IMR-90 (cell line): ENCODE data around the gene DDX4. TPM values are rescaled to one million over a fixed set of nuclear protein-coding genes. Genes with fewer than 3 reads are reported as not detected.
A peak's percentile ranks its signal among the peaks of the same experiment; 100 is the strongest.
"Not testable (repeated sequence)": the region's sequence is repeated elsewhere in the genome, so short reads cannot be mapped to it uniquely, and the experiment has no call there.

Source experiments
- ATAC-seq: fragments of 200-7000 bp; cut with Tn5 transposase; 2 replicates; pipeline ENCODE4 v1.9.1; 2020; ENCODE audit warnings: low read depth, mild to moderate bottlenecking, moderate library complexity
- BruUV-seq: library from RNA; stranded (reverse); fragments of 400-500 nt; replicated peaks from 2 replicates; lab custom pipeline; 2021; lab: Mats Ljungman, UMichigan
- CTCF ChIA-PET: fragments of 300-600 bp; formaldehyde crosslinking; extraction: SDS; loops from one replicate; lab custom pipeline; 2021; ENCODE audit warnings: antibody characterized with exemption; lab: Yijun Ruan, JAX
- POLR2A ChIA-PET: fragments of 300-600 bp; sonication (Branson Sonifier 250); formaldehyde crosslinking; loops from one replicate; lab custom pipeline; 2022; ENCODE audit warnings: antibody characterized with exemption; ENCODE audit not compliant: unreplicated experiment; lab: Charles Lee
- DNase-seq: peaks from one replicate; pipeline ENCODE4 v3.0.0; 2013
- H2AFZ ChIP-seq: replicated peaks from 2 replicates; pipeline ENCODE3; 2013; ENCODE audit warnings: low read length, mild to moderate bottlenecking; ENCODE audit not compliant: poor library complexity
- H2AK5ac ChIP-seq: 2 replicates; pipeline ENCODE4 v1.6.1; 2013; ENCODE audit warnings: low read depth, low read length, inconsistent platforms
- H2AK9ac ChIP-seq: replicated peaks from 2 replicates; pipeline ENCODE3; 2013; ENCODE audit warnings: mild to moderate bottlenecking, low read depth, low read length, moderate library complexity; ENCODE audit not compliant: poor library complexity
- H2BK120ac ChIP-seq: 2 replicates; pipeline ENCODE4 v1.6.1; 2013; ENCODE audit warnings: low read depth, low read length, inconsistent platforms
- H2BK15ac ChIP-seq: 3 replicates; pipeline ENCODE4 v1.6.1; 2013; ENCODE audit warnings: low read depth, low read length, inconsistent platforms
- H2BK20ac ChIP-seq: 2 replicates; pipeline ENCODE4 v1.6.1; 2013; ENCODE audit warnings: low read depth, mild to moderate bottlenecking, inconsistent platforms, low read length, moderate library complexity
- H2BK5ac ChIP-seq: 2 replicates; pipeline ENCODE4 v1.6.1; 2013; ENCODE audit warnings: mild to moderate bottlenecking, low read depth, low read length, inconsistent platforms; ENCODE audit not compliant: poor library complexity, severe bottlenecking
- H3K14ac ChIP-seq: replicated peaks from 2 replicates; pipeline ENCODE4 v1.6.1; 2013; ENCODE audit warnings: low read depth, low read length, inconsistent platforms
- H3K18ac ChIP-seq: 2 replicates; pipeline ENCODE4 v1.6.1; 2013; ENCODE audit warnings: low read depth, low read length, control low read depth
- H3K23ac ChIP-seq: 2 replicates; pipeline ENCODE4 v1.6.1; 2013; ENCODE audit warnings: low read depth, low read length, inconsistent platforms
- H3K27ac ChIP-seq: 2 replicates; pipeline ENCODE4 v1.5.1; 2013; ENCODE audit warnings: mild to moderate bottlenecking, control low read depth, low read length; ENCODE audit not compliant: insufficient read depth
- H3K27me3 ChIP-seq: 2 replicates; pipeline ENCODE4 v1.6.1; 2013; ENCODE audit warnings: low read length; ENCODE audit not compliant: control insufficient read depth, insufficient read depth
- H3K36me3 ChIP-seq: 2 replicates; pipeline ENCODE4 v1.6.1; 2013; ENCODE audit warnings: low read length, mixed read lengths; ENCODE audit not compliant: control insufficient read depth, insufficient read depth
- H3K4ac ChIP-seq: 2 replicates; pipeline ENCODE4 v1.6.1; 2013; ENCODE audit warnings: low read depth, low read length, inconsistent platforms
- H3K4me1 ChIP-seq: 2 replicates; pipeline ENCODE4 v1.6.1; 2013; ENCODE audit warnings: low read length, mixed read lengths; ENCODE audit not compliant: control insufficient read depth, insufficient read depth
- H3K4me2 ChIP-seq: 2 replicates; pipeline ENCODE4 v1.6.1; 2013; ENCODE audit warnings: low read depth, mild to moderate bottlenecking, control low read depth, low read length, moderate library complexity
- H3K4me3 ChIP-seq: 2 replicates; pipeline ENCODE4 v1.5.1; 2013; ENCODE audit warnings: low read depth, mild to moderate bottlenecking, control low read depth, low read length, moderate library complexity; ENCODE audit not compliant: insufficient read depth
- H3K56ac ChIP-seq: 2 replicates; pipeline ENCODE4 v1.6.1; 2013; ENCODE audit warnings: low read length, inconsistent platforms; ENCODE audit not compliant: insufficient read depth; ENCODE audit errors: extremely low read depth
- H3K79me1 ChIP-seq, 2 experiments: 2 replicates each; pipeline ENCODE4 v1.6.1; 2013; ENCODE audit warnings: low read length in 2 of 2, inconsistent platforms in 1 of 2, low read depth in 1 of 2
- H3K9ac ChIP-seq: 2 replicates; pipeline ENCODE4 v1.6.1; 2013; ENCODE audit warnings: low read depth, low read length, control low read depth
- H3K9me1 ChIP-seq: 2 replicates; pipeline ENCODE4 v1.6.1; 2013; ENCODE audit warnings: low read length, inconsistent platforms; ENCODE audit not compliant: insufficient read depth
- H3K9me3 ChIP-seq: 2 replicates; pipeline ENCODE4 v1.6.1; 2013; ENCODE audit warnings: low read length; ENCODE audit not compliant: control insufficient read depth, insufficient read depth
- H4K20me1 ChIP-seq: 2 replicates; pipeline ENCODE4 v1.6.1; 2013; ENCODE audit warnings: low read length, inconsistent platforms; ENCODE audit not compliant: insufficient read depth
- H4K5ac ChIP-seq: 2 replicates; pipeline ENCODE4 v1.6.1; 2013; ENCODE audit warnings: mild to moderate bottlenecking, low read depth, low read length, control low read depth
- H4K8ac ChIP-seq, 2 experiments: 2 replicates each; pipeline ENCODE4 v1.6.1; 2013; ENCODE audit warnings: low read depth in 2 of 2, low read length in 2 of 2, control low read depth in 1 of 2, inconsistent platforms in 1 of 2
- H4K91ac ChIP-seq: 2 replicates; pipeline ENCODE4 v1.6.1; 2013; ENCODE audit warnings: low read depth, low read length, inconsistent platforms; ENCODE audit not compliant: insufficient read depth
- SMC3 ChIP-seq: fragments of 150-350 bp; IDR thresholded peaks from 2 replicates; pipeline ENCODE4 v1.6.1; 2016; ENCODE audit warnings: low read depth, mild to moderate bottlenecking, antibody characterized with exemption, low read length, moderate library complexity
- WGBS, 2 experiments: methylation state at CpG; one replicate each; pipeline versions ENCODE4 v1.1.5 to v1.1.7; 2013; ENCODE audit warnings: missing lambda C conversion rate in 2 of 2; ENCODE audit not compliant: insufficient read length in 1 of 2; ENCODE audit errors: extremely low coverage in 2 of 2; 5-methylcytosine and 5-hydroxymethylcytosine counted together
- dilution Hi-C: fragments of 300-500 bp; cut with HindIII; formaldehyde crosslinking; loops from one replicate; pipeline ENCODE4 v1.14.3; 2018; ENCODE audit warnings: low sequenced_read_pairs; ENCODE audit not compliant: unreplicated experiment
- in situ Hi-C: fragments of 300-500 bp; cut with MboI; formaldehyde crosslinking; loops from 3 replicates; pipeline ENCODE4 v1.14.3; 2019; ENCODE audit warnings: low sequenced_read_pairs, inconsistent platforms, mixed read lengths
- intact Hi-C: fragments of 100-400 bp; cut with micrococcal nuclease; formaldehyde crosslinking; loops from 2 replicates; pipeline ENCODE4 v1.10.0; 2022
- polyA plus RNA-seq, 3 experiments: library from polyadenylated mRNA; depleted of rRNA; stranded (reverse); fragments of >200 nt; gene quantifications; 2 replicates each; pipeline ENCODE4 v1.2.3, GENCODE V29; 2012; ENCODE audit warnings: low replicate concordance in 1 of 3
- total RNA-seq: library from RNA; depleted of rRNA; stranded (reverse); fragments of >200 nt; gene quantifications from 2 replicates; pipeline ENCODE4 v1.2.3, GENCODE V29; 2012

DDX4 gene
- total and polyA plus RNA-seq, 2 of the 4 experiments (the other 2 are of a cell fraction) = not detected

DNA sequence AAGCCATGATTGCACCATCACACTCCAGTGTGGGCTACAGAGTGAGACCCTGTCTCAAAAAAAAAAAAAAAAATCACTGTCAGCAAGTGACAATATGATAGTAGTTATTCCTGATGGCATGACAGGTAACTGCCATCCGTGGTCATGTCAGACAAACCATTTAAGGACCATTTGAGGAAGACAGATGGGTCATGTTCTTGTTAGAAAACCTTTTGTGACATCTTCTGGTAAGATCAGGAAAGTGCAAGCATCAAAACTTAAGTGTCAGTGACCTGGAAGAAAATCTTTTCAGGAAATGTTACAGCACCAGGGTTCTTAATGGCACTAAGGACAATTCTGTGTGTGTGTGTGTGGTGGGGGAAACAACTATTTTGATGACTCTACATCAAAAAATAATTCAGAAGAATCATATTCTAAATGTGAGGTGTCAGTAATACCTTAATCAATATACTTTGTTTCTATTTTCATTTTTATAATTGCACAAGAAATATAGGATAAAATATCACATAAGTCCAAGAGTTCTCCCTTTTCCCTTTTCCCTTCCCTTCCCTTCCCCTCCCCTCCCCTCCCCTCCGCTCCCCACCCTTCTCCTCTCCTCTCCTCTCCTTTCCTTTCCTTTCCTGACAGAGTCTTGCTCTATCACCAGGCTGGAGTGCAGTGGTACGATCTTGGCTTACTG lies 43.6 kb upstream of the DDX4 start (continued):
- TF ChIP-seq SMC3 = peak; percentile 43

DNA sequence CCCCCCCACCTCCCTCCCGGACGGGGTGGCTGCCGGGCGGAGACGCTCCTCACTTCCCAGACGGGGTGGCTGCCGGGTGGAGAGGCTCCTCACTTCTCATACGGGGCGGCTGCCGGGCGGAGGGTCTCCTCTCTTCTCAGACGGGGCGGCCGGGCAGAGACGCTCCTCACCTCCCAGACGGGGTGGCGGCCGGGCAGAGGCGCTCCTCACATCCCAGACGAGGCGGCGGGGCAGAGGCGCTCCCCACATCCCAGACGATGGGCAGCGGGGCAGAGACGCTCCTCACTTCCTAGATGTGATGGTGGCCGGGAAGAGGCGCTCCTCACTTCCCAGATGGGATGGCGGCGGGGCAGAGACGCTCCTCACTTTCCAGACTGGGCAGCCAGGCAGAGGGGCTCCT lies 41.2 kb upstream of the DDX4 start:
- BruUV-seq, in situ Hi-C loops, H2AK9ac ChIP-seq, dilution Hi-C loops, H3K4me1 ChIP-seq, H3K79me1 ChIP-seq, H3K14ac ChIP-seq, H3K27me3 ChIP-seq, H2BK5ac ChIP-seq, intact Hi-C loops, H3K18ac ChIP-seq, H2BK20ac ChIP-seq, H2AK5ac ChIP-seq, CTCF ChIA-PET, H3K9ac ChIP-seq, H4K91ac ChIP-seq, H3K4me2 ChIP-seq, H3K23ac ChIP-seq, H3K27ac ChIP-seq, H2AFZ ChIP-seq, H2BK15ac ChIP-seq, H4K5ac ChIP-seq, H3K4ac ChIP-seq, H2BK120ac ChIP-seq, DNase-seq, H4K20me1 ChIP-seq, H3K9me1 ChIP-seq, H3K56ac ChIP-seq, H3K36me3 ChIP-seq, H3K4me3 ChIP-seq, ATAC-seq, H4K8ac ChIP-seq, H3K9me3 ChIP-seq, POLR2A ChIA-PET: not testable (repeated sequence)
- no CpG with 5 or more reads among the region's 31 CpGs for WGBS, 2 experiments
